ENCODE measurements around the gene FGGY.

FGGY gene

DNA sequence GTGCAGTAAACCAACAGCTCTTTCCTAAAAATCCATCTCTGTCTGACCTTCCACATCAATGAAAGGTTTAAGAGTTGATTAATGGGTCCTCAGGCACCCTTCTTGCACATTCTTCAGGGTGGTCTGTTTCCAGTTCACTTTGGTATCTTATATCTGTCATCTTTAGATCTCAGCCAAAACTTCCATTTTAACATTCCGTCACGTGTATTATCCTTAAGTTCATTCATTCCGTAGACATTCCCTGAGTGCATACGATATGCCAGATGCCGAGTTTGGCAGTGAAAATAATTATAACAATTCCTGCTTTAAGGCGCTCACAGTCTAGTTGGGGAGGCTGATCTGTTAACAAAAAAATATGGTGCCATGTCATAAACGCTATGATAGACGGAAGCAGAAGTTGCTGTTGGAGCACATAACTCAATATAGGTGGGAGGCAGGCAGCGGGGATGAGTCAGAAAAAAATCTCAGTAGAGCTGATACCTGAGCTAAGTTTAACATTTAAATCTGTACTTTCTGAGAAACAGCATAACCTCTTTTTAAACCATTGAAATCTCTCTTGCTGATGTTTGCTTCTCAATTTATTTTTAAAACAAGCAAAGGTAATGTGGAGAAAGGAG is 458.3 kb downstream of the FGGY start:
- DNase-seq: no peak

DNA sequence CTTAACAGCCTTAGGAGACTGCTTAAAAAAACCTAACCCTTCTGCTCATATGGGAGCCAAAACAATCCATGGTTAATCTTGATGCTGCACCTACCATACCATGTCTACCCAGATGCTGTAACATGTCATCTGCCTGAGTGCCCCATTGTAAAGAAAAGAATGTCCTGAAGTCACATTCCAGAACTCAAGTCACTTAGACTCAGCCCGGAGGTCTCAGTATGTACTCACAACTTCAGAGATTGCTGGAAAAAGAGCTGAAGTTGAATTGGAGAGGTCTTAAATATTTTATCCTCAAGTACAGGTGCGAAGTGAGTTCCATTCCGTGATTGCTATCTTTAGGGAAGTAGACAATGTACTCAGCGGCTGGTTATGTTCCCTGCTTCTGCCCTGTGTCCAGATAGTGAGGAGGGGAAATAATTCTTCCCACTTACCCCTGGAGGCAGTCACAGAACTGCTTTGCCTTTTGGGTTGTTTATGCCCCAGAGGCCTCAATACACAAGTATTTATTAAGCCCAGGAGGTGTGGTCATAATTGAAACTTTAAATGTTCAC is 460.4 kb downstream of the FGGY start:
- DNase-seq: no peak

DNA sequence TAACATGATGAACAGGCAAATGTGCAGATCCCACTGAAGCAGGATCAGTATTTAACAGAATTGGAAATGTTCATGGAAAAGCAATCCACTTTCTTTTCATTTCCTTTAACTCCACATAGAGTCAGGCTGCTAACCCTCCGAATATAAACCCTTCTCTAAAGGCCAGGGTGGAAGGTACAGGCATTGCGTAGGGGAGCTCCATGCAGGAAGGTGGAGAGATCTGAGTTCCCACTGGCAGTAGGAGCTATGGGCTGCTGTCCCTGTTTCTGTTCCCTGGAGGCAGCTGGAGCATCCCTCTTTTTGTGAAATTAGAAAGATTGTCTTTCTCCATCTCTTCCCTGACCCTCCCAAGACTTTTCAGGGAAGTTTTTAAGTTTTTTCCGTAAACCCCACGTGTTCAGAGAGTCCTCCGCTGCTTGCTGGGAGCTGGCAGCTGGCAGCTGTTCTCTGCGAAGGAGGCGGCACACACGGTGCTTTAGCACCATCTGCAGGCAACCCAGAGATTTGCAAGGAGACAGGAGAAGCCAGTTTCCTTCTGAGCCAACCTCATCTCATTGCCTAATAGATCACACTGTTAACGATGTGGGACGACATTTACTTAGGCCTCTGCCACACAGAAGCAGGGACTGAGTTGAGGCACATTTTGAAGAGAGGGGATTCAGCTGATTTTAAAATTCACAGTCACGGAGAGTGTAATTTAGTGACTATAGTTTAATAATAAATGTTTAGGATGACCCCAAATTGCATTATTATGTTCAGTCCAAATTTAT is 462.4 kb downstream of the FGGY start:
- DNase-seq: peak; percentile 66

DNA sequence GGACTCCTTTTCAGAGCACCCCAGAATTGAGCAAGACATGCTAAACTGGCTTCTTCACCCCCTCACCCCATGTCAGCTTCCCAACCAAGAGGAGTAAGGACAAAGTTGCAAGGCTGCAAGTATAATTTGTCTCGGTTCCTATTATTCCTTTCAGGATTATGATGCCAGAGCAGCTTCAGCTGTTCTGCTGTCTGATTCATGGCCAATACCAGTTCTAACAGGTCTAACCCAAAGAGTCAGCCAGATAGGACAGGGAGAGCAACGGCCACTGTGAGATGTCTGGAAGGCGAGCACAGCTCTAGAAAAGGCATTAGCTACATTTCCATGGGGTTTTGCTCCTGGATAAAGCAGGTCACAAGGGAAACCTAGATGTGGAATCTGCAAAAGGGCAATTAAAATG is 464.5 kb downstream of the FGGY start:
- DNase-seq: no peak

DNA sequence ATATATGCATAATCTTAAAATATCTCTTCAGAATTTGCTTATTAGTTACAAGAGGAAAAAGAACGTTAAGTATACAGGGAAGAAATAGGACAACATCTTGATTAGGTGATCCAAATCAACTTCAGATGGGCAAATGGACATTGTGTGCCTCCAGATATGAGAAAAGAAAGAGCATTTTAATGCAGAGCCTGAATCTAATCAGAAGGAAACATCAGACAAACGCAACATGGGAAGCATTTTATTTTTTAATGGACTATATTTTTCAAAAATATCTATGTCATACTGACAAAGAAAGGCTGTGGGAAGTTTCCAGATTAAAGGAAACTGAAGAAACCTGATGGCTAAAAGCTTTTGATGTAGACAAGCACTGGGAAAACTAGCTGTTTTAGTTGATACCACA is 466.5 kb downstream of the FGGY start:
- no peak for DNase-seq

DNA sequence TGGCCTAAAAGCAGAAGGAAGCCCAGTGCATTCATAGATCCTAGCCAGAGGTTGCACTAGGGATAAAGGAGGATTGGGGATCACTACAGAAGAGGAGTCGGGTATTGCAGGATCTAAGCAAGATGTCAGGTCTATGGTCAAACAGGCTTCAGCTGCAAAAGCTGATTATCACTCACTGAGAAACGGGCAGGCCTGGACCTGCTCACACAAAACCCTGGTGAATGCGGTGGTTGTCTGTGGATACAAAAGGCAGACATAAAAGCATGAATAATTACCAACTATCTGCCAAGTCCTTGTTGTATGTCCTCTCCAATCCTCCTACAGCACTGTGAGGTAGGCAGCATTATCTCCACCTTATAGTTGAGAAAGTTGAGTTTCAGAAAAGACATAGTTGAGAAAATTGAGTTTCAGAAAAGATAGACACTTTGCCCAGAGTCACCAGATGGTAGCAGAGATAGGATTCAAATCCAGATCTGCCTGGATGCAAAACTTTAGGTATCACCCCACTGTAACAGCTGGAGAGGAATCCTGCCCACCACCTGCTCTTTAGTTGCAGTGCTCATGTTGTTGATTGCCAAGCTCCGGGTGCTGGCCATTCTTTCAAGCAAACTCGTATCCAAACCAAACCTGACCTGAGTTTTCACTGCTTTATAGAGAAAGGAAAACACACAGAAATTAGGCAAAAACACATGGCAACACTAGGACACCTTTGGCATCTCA is 468.3 kb downstream of the FGGY start:
- peak; percentile 80 for DNase-seq

DNA sequence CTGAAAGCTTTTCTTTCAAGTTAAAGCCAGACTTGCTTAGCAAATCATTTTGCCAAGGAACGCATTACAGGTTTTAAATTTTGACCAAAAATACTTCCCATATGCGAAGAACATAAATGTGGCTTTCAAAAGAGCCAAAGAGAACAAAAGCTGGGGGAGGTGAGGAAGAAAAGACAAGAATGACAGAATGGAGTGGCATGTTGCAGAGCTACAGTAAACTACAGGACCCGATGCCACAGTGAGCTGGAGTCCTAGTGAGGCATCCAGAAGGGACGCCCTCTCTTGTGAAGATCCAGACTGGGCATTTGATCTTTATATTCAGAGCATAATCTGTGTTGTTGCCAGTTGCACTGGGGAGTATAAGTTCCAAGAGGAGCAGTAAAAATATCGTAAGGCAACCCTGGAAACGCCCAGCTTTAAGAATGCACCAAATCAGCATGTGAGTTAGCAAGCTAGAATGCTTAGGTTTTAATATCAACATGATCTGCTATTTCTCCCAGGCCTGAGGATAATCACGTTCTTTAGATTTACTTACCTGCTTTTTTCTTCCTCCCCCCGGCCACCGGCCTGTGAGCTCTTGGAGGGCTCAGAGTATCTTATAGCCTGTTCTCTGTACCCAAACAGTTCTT is 469.4 kb downstream of the FGGY start:
- no peak for DNase-seq

DNA sequence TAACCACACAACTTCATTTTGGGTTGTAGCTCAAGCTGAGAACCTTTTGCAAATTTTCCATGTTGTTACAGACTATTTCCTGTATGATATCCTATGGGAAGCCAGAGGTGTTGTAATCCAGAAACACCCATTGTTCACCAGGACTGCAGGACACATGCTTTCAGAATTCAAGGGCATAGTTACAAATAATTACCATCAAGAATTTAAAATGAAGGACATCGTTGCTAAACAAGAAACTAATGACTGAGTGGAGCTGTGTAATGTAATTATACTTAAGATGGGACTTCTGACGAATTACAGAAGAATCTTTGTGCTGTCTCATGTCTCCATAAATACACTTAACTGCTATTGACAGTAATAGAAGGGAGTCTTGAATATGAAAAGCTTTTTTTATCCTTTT is 470.2 kb downstream of the FGGY start:
- no peak for DNase-seq

DNA sequence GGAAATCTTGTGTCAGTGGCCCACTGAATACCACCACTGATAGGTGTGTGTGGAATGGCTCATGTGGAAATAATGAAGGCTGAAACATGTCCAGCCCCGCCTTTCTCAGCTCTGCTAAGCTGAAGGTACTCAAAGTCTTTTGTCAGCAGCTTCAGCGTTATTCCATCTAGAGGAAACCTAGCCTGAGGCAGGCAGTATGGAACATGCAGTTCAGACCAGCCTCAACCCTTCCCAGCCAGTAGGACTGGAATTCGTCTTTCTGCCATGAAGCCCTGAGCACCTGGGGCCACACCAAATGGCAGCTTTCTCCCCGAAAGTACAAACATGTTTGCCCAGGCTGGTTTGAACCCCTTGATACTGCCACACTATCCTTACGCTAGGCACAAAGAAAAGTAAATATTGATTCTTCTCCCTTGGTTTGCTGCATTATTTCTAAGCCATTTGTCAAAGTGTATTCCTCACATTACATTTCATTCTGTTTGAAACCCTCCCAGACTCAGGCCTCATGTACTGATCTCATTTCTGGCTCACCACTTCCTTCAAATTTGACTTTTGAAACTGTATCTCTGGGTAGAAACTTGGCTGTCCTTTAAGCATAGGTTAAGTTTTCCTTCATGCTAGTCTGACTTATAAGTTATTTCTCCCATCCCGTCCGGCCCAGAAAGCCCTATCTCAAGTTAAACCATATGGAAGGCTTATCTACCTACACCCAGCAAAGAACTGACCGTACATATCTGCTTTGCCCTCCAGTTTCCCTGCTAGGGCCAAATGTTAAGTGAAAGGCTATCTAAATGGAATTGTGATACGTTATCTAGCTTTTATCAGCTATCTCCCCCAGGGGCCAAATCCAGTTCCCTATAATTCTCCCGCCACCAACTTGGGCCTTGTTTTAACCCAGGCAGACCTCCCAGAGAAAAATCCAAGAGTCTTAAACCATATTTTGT is 472.2 kb downstream of the FGGY start:
- DNase-seq: peak; percentile 47

DNA sequence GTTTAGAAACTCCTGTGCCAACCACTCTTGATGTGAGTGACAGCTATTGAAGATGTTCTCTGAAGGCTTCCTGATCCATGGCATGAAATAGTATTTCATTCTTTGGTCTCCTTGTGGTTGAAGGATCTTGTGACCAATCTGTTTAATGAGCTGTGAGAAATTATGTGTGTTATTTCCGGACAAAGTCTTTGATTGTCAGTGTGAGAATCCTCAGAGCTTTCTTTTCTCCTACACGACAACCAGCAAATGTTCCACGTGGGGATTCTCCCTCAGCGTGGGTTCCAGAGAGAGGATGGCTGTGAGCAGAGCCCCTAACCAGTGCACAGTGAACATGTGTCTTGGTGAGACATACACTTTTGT is 472.8 kb downstream of the FGGY start:
- DNase-seq: no peak

DNA sequence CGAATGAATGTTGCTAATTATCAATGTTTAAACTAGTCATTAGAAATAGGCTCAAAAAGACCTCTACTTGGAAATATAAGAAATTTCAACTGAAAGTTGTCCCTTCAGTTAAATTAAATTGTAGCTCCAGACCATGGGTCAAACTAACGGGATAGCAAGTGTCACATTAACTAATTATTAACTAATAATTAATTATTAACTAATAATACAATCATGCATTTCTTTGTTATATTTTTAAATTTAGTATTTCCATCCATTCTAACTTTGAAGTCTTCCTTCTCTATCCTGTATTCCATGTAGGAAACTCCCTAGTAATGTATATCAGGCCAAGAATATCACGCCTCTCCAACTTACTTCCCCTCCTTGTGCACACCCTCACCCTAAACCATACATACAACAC is 474.5 kb downstream of the FGGY start:
- no peak for DNase-seq

DNA sequence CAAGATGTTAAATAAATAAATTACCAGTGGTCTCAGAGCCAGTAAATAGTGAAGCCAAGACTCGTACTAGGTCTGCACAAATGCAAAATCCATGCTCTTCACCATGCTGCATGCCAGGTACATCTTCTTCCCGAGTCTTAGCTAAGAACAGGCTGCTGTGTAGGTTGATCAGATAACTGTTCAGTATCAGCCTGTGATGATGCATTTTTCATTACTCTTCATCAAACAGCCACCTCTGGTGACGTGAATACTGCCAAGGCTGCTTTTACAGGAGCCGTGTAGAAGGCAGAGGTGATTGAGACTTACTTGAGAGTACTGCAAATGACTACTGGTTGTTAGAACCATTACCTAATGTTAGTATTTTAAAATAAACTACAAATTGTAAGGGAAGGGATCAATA is 478.6 kb downstream of the FGGY start:
- no peak for DNase-seq

DNA sequence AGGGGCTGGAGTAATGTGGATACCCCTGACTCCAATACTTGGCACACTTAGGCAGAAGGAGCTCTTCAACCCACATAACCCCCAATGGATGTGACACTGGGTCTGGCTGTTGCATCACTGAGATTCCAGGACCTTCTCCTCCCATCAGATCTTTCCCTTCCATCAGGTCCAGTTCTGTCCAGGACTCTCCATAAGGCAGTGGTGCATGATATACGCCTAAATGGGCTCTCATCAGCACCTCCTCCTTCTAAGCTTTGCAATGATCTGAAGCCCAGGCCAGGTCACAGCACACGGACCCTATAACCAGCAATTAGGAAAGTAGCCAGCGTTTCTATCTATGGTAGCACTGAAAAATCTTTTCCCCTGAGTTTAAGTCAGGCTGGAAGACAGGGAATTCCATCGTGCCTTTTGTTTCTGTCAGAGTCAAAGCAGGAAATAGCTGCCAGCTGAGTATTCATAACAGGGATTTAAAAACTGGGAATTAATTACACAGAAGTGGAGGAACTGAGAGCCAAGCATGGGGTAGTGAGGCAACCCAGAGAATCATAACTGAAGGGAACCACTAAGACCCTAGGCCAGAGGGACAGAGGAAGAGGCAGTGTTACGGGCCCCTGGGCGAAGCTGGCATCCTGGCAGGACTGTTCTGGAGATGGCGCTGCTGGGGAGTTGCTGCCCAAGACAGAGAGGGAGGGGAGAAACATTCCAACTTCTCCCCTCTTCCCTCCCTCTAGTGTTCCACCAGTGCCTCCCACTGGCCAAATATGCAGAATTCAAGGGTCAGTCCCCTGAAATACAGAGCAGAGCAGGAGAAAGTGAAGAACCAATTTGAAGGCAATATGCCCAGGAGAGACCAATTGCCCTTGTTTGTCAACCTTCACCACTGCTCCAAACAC is 480.3 kb downstream of the FGGY start:
- no peak for DNase-seq

DNA sequence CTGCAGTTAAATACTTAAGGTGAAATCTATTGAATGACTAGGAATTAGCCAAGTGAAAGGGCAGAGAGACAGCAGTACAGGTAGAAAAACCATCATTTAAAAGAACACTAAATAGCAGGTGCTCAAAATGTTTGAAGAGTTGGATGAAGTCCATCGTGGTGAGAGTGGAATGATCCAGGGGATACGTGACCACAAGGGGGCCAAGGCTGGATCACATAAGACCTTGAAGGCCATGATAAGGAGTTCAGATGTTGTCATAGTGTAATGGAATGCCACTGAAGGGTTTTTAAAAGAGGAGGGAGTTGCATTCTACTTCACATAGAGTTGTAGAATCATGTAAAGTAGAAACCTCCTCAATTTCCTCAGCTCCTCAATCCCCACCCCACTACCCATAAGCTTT is 483.1 kb downstream of the FGGY start:
- DNase-seq: no peak

DNA sequence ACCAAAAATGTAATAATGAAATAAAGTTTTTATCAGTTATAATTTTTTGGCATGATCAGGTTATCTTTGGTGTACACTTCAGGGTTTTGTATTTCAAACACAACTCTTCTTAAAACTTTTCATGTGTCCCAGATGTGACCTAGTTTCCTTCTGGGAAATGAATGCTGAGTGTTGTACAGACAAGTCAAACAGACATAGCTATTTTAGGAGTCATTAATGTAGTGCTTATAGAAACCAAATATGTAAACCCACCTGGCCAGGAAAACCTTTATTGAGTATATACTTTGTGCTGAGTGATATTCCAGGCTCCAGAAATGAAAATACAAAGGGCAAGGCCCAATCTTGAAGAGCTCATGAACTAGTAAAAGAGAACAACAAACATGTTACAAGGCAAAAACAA is 491.9 kb downstream of the FGGY start:
- no peak for DNase-seq

DNA sequence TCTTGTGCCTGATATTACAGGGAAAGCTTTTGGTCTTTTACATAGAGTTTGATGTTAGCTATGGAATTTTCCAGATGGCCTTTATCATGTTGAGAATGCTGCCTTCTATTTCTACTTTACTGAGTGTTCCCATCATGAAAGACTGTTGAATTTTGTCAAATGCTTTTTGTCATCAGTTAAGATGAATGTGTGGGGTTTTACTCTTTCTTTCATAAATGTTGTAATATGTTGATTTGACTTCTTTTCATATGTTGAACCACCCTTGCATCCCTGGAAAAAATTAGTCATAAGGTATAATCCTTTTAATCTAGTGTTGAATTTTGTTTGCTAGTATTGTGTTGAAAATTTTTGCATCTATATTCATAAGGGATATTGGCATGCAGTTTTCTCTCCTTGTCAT is 501.7 kb downstream of the FGGY start:
- no peak for DNase-seq

DNA sequence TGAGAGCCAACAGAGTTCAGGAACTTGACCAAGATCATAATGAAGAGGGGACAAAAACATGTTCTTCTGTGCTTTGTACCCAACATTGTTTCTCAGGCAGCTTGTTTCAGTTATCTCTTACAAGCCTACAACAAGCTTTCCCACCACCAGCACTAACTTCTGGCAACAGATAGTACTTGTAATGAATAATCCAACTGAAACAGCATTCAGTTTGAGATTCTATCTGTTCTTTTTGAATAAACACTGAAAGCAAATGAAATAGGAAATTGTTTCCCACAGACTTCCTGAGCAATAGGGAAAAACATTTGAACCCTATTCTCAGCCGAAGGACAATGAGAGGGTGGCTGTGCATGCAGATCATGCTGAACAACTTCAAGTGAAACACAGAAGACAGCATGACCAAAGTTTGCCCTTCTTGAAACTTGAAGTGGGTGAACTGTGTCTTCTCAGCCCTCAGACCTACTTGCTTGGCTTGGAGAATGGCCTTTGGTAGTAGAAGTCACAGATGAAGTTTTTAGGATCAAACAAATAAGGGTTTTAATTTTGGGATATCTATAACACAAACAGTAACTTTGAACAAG is 506.7 kb downstream of the FGGY start:
- no peak for DNase-seq

DNA sequence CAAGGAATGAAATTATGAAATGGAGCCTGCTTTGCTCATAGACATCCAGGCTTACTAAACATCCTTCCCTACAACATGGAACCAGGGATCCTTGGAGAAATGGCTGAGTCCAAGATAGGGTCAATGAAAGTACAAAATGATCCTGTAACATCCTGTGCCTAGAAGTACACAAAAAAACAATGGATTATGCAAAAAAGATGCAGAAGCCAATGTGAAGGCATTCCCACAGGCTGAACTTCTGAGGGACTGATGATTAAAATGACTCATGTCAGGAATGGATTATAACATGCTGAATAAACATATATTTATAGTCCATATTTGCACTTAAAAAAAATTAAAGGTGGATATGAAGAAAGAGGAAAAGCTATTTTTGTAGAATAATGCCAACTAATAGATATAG is 507.4 kb downstream of the FGGY start:
- no peak for DNase-seq

DNA sequence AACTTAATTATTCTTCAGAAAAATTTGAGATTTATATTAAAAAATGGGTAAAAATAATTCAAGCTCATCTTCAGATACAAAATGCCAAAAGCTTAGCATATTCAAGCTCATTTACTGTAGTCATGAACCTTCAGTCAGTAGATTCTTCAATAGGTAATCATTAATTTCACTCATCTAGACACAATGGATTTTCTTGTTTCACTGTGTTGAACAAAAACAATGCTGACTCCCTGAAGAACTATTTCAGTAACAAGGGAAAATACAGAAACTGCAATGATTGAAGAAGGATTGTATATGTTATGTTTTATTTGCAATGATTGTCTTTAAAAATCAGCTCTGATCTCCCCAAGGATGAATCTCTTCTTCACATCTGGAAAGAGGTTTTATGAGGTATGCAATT is 508.7 kb downstream of the FGGY start:
- DNase-seq: no peak

Measured in NCI-H748 treated with DMSO at 0.1 percent for 48 hours (cell line).